Gastrocnemius medialis (tissue), 4 donors: ENCODE measurements around the gene UNCX. TPM values are rescaled to one million over a fixed set of nuclear protein-coding genes. Genes with fewer than 3 reads are reported as not detected.
"Not testable (repeated sequence)": the region's sequence is repeated elsewhere in the genome, so short reads cannot be mapped to it uniquely, and the experiment has no call there.

Experiments
- ATAC-seq, 2 donors: fragments of 150-250 bp; one replicate each; pipeline ENCODE4 v1.9.1; 2016
- DNase-seq, 2 donors: peaks; one replicate each; pipeline ENCODE4 v3.0.0-alpha.2; 2019
- H3K27ac ChIP-seq, 4 donors: fragments of 200-600 bp; sonication (generic); 1 replicate in 1 of 4; 2 replicates in 3 of 4; pipeline ENCODE4 v1.5.1; 2016 to 2018; ENCODE audit warnings: mild to moderate bottlenecking in 2 of 4, moderate library complexity in 1 of 4
- H3K27me3 ChIP-seq, 3 donors: fragments of 200-600 bp; sonication (generic) in 2 of 3; 1 replicate in 1 of 3; 2 replicates in 2 of 3; pipeline versions ENCODE4 v1.5.1 to v1.6.0; 2016 to 2019; ENCODE audit warnings: mild to moderate bottlenecking in 1 of 3, moderate library complexity in 1 of 3
- H3K36me3 ChIP-seq, 2 donors: fragments of 200-600 bp; sonication (generic) in 1 of 2; one replicate each; pipeline ENCODE4 v1.5.1; 2017 to 2018
- H3K4me1 ChIP-seq, 2 donors: fragments of 200-600 bp; sonication (generic) in 1 of 2; one replicate each; pipeline ENCODE4 v1.5.1; 2016 to 2017; ENCODE audit warnings: mild to moderate bottlenecking in 2 of 2
- H3K4me3 ChIP-seq, 4 donors: fragments of 200-600 bp; sonication (generic) in 3 of 4; 1 replicate in 1 of 4; 2 replicates in 3 of 4; pipeline ENCODE4 v1.5.1; 2016 to 2019; ENCODE audit warnings: mild to moderate bottlenecking in 2 of 4
- H3K9me3 ChIP-seq, 3 donors: fragments of 200-600 bp; sonication (generic) in 2 of 3; 1 replicate in 1 of 3; 2 replicates in 2 of 3; pipeline ENCODE4 v1.5.1; 2016 to 2019
- CTCF ChIP-seq, 5 experiments: fragments of 450-650 bp in 3 of 5; fragments of 200-600 bp in 2 of 5; sonication (generic) in 2 of 5; IDR thresholded peaks in 4 of 5; conservative IDR thresholded peaks in 1 of 5; 1 replicate in 4 of 5; 2 replicates in 1 of 5; pipeline ENCODE4 v1.5.1; 2016 to 2019; ENCODE audit warnings: antibody characterized with exemption in 5 of 5, mild to moderate bottlenecking in 3 of 5, moderate library complexity in 3 of 5
- POLR2A ChIP-seq, 2 donors: fragments of 450-650 bp; IDR thresholded peaks; one replicate each; pipeline ENCODE4 v1.6.1; 2017; ENCODE audit warnings: antibody characterized with exemption in 2 of 2, mild to moderate bottlenecking in 2 of 2, moderate library complexity in 2 of 2
- in situ Hi-C, 4 donors: fragments of 200-750 bp; cut with MboI; loops; one replicate each; pipeline versions ENCODE4 v1.15.0 to v1.8.0; 2017; ENCODE audit warnings: low sequenced_read_pairs in 4 of 4
- intact Hi-C: fragments of 100-400 bp; cut with DNase I; formaldehyde crosslinking; loops from one replicate; pipeline ENCODE4 v1.15.1; 2023; ENCODE audit warnings: low total_unique reads
- total RNA-seq, 4 donors: library from RNA; depleted of rRNA; stranded (reverse); fragments of >200 nt; gene quantifications; one replicate each; pipeline versions ENCODE4 v1.1.0 to v1.2.3, GENCODE V29; 2016

UNCX gene
- total RNA-seq, 4 donors from 2014 or later: not detected

DNA sequence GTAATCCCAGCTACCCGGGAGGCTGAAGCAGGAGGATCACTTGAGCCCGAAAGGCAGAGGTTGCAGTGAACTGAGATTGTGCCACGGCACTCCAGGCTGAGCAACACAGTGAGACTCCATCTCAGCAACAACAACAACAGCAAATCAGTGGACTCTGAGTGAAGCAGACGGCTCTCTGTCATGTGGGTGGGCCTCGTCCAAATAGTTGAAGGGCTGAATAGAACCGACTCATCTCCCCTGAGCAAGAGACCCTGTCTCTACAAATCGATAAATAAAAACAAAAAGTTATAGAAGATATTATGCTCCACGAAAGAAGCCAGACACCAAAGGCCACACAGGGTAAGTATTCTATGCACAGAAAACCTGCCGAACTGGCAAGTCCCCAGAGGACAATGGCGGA lies 45.9 kb downstream of the UNCX start:
- peaks cover 26 to 45% (median 27%) of the 10 kb centered on the region in 3 donors for H3K27me3 ChIP-seq
- H3K4me3 ChIP-seq: no peak overlapping the region
- no peaks in the 10 kb centered on the region for H3K9me3 ChIP-seq
- H3K36me3 ChIP-seq: no peaks in the 10 kb centered on the region
- ATAC-seq (no peak), DNase-seq (no peak)
- in situ Hi-C loops (no loop called here), intact Hi-C loops (no loop called here)
- TF ChIP-seq POLR2A (IDR thresholded peaks at IDR 0.05): no peak
- TF ChIP-seq CTCF (IDR thresholded peaks at IDR 0.05 in 4 of 5, conservative IDR thresholded peaks at IDR 0.05 in 1 of 5): no peak
- no peaks in the 10 kb centered on the region for H3K4me1 ChIP-seq
- no peak overlapping the region for H3K27ac ChIP-seq

DNA sequence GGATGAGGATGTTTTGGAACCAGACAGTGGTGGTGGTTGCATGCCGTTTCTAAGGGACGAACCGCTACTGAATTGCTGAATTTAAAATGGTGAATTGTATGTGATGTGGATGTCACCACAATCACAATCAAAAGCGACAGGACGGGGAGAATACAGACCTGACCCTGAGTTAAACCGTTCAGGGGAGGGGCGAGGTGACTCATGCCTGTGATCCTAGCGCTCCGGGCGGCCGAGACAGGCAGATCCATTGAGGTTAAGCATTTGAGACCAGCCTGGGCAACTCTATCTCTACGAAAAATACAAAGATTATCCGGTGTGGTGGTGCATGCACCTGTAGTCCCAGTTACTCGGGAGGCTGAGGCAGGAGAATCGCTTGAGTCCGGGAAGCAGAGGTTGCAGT lies 46.4 kb downstream of the UNCX start:
- no peak overlapping the region for H3K4me3 ChIP-seq
- H3K9me3 ChIP-seq: no peaks in the 10 kb centered on the region
- intact Hi-C loops: no loop called here
- no peaks in the 10 kb centered on the region for H3K4me1 ChIP-seq
- no peaks in the 10 kb centered on the region for H3K36me3 ChIP-seq
- in situ Hi-C loops: no loop called here
- H3K27me3 ChIP-seq: peaks cover 26 to 45% (median 27%) of the 10 kb centered on the region in 3 donors
- no peak for ATAC-seq
- no peak for DNase-seq
- no peak overlapping the region for H3K27ac ChIP-seq
- TF ChIP-seq POLR2A (IDR thresholded peaks at IDR 0.05): no peak
- no peak for TF ChIP-seq CTCF (IDR thresholded peaks at IDR 0.05 in 4 of 5, conservative IDR thresholded peaks at IDR 0.05 in 1 of 5)

DNA sequence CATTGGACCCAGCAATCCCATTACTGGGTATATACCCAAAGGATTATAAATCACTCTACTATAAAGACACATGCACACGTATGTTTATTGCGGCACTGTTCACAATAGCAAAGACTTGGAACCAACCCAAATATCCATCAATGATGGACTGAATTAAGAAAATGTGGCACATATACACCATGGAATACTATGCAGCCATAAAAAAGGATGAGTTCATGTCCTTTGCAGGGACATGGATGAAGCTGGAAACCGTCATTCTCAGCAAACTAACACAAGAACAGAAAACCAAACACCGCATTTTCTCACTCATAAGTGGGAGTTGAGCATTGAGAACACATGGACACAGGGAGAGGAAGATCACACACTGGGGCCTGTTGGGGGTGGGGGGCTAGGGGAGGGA lies 47.2 kb downstream of the UNCX start:
- ATAC-seq, intact Hi-C loops, H3K9me3 ChIP-seq, H3K27ac ChIP-seq, H3K4me3 ChIP-seq, in situ Hi-C loops, H3K36me3 ChIP-seq, H3K4me1 ChIP-seq, DNase-seq: not testable (repeated sequence)
- H3K27me3 ChIP-seq: peaks cover 21 to 37% (median 23%) of the 10 kb centered on the region in 3 donors

- ATAC-seq (no peak), DNase-seq (no peak)
- intact Hi-C loops: no loop called here
- Histone ChIP-seq H3K36me3 (no peaks in the 10 kb centered on the region), H3K4me1 (no peaks in the 10 kb centered on the region), H3K9me3 (no peaks in the 10 kb centered on the region), H3K4me3 (no peak overlapping the region), H3K27ac (no peak overlapping the region), H3K27me3 (peaks cover 11 to 28% (median 15%) of the 10 kb centered on the region in 3 donors)
- TF ChIP-seq POLR2A (IDR thresholded peaks at IDR 0.05) (no peak), CTCF (IDR thresholded peaks at IDR 0.05 in 4 of 5, conservative IDR thresholded peaks at IDR 0.05 in 1 of 5) (no peak)
- in situ Hi-C loops: no loop called here
Measured at GRCh38 chr7:1281068-1281467, 48.4 kb downstream of the UNCX start.

DNA sequence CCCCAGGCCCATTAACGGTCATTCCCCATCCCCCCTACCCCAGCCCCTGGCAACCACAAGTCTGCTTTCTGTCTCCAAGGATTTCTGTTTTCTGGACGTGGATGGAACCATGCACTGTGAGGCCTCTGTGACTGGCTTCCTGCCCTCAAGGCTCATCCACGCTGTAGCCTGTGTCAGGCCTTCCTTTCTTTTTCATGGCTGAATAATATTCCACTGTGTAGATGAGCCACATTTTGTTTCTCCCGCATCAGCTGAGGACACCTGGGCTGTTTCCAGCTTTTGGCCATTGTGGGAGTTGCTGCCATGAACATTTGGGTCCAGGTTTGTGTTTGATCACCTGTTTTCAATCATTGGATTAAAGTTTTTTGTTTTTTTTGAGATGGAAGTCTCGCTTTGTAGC lies 50.0 kb downstream of the UNCX start:
- Histone ChIP-seq H3K27ac (no peak overlapping the region), H3K9me3 (no peaks in the 10 kb centered on the region), H3K36me3 (no peaks in the 10 kb centered on the region), H3K27me3 (peaks cover 3 to 15% (median 5%) of the 10 kb centered on the region in 3 donors), H3K4me3 (no peak overlapping the region), H3K4me1 (no peaks in the 10 kb centered on the region)
- DNase-seq (no peak), ATAC-seq (no peak)
- in situ Hi-C loops (no loop called here), intact Hi-C loops (no loop called here)
- TF ChIP-seq POLR2A (IDR thresholded peaks at IDR 0.05) (no peak), CTCF (IDR thresholded peaks at IDR 0.05 in 4 of 5, conservative IDR thresholded peaks at IDR 0.05 in 1 of 5) (no peak)
